ENCODE results near the gene EML5.

Gene EML5

DNA sequence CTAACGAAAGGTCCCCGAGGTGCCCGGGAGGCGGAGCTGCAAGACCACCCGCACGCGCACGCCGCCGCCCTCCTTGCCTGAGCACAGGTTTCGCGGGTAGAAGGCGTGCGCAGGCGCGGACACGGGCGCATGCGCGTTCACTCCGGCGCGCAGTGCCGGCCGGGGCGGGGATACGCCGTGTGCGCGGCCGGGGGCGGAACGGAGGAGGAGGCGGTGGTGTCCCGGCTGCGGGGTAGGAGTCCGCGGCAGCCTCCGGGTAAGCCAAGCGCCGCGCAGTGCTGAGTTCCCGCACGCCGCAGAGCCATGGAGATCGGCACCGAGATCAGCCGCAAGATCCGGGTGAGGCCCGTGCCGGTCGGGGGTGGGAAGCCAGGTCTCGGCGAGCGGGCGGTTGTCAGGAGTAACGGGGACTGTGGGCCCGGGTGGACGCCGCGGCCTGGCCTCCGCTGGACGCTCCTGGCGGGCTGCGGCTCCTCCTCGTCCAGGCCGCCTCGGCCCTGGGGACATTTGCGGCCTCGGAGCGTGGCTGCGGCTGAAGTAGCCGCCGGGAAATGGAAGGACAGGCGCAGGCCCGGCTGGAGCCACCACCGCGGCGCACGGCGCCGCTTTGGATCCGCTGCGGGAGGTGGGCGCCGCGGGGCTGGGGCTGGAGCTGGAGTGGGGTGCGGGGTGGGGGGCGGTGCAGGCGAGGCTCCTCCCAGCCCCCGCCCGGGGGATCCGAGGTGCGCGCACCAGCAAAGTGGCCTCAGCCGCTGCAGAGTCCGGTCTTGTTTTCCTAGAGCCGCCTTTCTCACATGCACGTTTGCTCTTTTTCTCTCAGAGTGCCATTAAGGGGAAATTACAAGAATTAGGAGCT, 229.7 kb downstream of the EML5 start, which contains the start of gene ZC3H14:
TSS of gene ZC3H14 (plus strand) at position 207 of the 856 bp plus-strand sequence. CDS start at position 304, 97 bp downstream.
- TF ChIP-seq, protein P1, sequence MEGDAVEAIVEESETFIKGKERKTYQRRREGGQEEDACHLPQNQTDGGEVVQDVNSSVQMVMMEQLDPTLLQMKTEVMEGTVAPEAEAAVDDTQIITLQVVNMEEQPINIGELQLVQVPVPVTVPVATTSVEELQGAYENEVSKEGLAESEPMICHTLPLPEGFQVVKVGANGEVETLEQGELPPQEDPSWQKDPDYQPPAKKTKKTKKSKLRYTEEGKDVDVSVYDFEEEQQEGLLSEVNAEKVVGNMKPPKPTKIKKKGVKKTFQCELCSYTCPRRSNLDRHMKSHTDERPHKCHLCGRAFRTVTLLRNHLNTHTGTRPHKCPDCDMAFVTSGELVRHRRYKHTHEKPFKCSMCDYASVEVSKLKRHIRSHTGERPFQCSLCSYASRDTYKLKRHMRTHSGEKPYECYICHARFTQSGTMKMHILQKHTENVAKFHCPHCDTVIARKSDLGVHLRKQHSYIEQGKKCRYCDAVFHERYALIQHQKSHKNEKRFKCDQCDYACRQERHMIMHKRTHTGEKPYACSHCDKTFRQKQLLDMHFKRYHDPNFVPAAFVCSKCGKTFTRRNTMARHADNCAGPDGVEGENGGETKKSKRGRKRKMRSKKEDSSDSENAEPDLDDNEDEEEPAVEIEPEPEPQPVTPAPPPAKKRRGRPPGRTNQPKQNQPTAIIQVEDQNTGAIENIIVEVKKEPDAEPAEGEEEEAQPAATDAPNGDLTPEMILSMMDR (IDR thresholded peaks at IDR 0.05; ENCODE audit: control insufficient read depth, insufficient read depth, low read depth, low read length, missing control alignments), result no peak
- peak within 1 kb of the TSS; percentile 88 for H3K4me3 ChIP-seq (ENCODE audit: control insufficient read depth, low read depth, low read length)
- no peak for DNase-seq (ENCODE audit: low read depth)

GRCh38 chr14:88562532-88562830, 230.3 kb downstream of the EML5 start:
- TF ChIP-seq, protein P1 (IDR thresholded peaks at IDR 0.05; ENCODE audit: control insufficient read depth, insufficient read depth, low read depth, low read length, missing control alignments), result no peak
- no peak for DNase-seq (ENCODE audit: low read depth)

More at GRCh38 chr14:88562532-88562830, 230.3 kb downstream of the EML5 start:
- peak overlapping the region; percentile 88 for H3K4me3 ChIP-seq (ENCODE audit: control insufficient read depth, low read depth, low read length)
